Measurements from ENCODE around the gene EVA1A.

DNA sequence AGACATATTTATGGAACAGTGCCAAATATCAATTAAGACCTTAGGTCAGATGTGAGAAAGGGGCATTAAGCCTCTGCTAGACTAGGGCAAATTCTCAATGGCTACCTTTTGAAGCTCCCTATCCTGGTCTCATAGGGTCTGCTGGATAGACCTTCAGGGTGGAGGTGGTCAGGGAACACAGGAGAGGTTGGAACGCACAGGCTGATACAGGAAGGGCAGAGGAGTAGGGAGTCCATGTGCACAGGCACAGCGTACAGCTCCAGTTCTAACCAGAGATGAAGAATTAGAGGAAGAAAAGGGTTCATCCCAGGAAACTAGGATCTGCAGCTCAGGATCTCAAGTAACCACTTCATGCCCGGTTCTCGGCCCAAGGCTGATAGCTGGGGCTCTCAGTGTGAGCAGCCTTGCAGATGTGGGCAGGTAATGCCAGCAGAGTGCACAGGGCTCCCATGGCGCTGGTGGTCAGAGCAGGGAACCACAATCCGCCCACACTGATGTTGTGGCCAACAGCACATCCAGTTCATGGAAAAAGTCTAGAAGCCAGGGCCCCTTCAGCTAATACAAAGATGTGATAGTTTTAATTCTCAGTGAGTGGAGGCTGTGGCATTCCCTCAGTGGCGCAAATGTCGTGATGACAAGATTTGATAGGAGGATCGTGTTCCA is 3.4 kb upstream of the EVA1A start:
- TF ChIP-seq CTCF (IDR thresholded peaks at IDR 0.05), result no peak
- TF ChIP-seq TCF7L2 (IDR thresholded peaks at IDR 0.05; ENCODE audit: low read depth, low read length), result no peak

All from Panc1 (cell line).